ENCODE measurements around the gene TLN1. TPM values are rescaled to one million over a fixed set of nuclear protein-coding genes. Genes with fewer than 3 reads are reported as not detected.
A peak's percentile ranks its signal among the peaks of the same experiment; 100 is the strongest.

The TLN1 gene
- total RNA-seq, 4 donors from 2014 or later = 101 to 176 (median 155) TPM

DNA sequence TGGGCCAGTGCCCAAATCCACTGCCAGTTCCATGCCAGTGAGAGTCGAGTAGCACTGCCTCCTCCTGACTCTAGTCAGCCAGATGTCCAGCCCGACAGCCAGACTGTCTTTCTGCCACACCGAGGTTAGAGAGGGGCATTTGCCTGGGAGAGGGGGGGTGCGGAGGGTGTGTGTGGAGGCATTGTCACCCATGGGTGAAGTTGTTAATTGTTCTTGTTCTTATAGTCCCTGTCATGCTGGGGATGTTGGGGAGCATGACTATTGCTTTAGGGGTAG, 18.2 kb upstream of the TLN1 start:
- DNase-seq (ENCODE audit: low spot score in 2 of 2) = no peak
- 49 to 53% methylated on average over 4 of the region's 4 CpGs for WGBS, 2 donors
- no peak for TF ChIP-seq POLR2A (IDR thresholded peaks at IDR 0.05)
- TF ChIP-seq, protein P1, sequence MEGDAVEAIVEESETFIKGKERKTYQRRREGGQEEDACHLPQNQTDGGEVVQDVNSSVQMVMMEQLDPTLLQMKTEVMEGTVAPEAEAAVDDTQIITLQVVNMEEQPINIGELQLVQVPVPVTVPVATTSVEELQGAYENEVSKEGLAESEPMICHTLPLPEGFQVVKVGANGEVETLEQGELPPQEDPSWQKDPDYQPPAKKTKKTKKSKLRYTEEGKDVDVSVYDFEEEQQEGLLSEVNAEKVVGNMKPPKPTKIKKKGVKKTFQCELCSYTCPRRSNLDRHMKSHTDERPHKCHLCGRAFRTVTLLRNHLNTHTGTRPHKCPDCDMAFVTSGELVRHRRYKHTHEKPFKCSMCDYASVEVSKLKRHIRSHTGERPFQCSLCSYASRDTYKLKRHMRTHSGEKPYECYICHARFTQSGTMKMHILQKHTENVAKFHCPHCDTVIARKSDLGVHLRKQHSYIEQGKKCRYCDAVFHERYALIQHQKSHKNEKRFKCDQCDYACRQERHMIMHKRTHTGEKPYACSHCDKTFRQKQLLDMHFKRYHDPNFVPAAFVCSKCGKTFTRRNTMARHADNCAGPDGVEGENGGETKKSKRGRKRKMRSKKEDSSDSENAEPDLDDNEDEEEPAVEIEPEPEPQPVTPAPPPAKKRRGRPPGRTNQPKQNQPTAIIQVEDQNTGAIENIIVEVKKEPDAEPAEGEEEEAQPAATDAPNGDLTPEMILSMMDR (IDR thresholded peaks at IDR 0.05) = no peak
- H3K4me3 ChIP-seq (ENCODE audit: low read depth, poor library complexity, severe bottlenecking) = no peak overlapping the region
- intact Hi-C loops (cut with DNase I; ENCODE audit: low total_unique reads) = no loop called here

DNA sequence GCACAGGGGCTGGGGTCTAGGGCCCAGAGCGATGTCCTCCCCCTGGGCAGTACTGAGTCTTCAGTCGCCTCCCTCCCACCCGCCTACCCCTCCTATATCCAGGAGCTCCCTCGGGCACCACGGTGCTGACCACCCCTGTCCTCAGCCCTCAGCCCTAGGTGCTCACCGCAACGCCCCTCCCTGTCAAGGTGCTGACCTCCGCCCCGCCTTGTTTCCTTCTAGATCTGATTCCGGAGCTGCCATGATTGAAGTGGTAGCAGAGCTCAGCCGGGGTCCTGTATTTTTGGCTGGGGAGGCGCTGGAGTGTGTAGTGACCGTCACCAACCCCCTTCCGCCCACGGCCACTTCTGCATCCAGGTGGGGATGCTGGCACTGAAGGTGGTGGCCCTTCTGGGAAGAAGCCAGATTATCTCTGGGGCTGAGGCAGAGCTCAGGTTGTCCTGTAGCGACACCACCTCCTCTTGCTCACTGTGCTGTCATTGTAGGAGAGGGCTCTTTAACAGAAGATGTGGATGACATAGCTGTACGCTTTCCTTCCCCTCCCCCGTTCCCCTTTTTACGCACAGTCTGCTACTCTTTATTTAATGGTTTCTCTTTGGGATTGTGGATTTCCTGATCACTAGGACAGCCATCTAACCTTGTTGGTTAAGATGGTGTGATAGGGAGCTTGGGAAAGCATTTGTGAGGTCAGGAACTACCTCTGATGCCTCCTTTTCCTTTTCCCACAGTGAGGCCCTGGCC, 17.7 kb upstream of the TLN1 start:
- TF ChIP-seq, protein P1 (IDR thresholded peaks at IDR 0.05) = no peak
- no peak for TF ChIP-seq POLR2A (IDR thresholded peaks at IDR 0.05)
- DNase-seq (ENCODE audit: low spot score in 2 of 2) = peak in 1 of 2 donors; percentile 89
- intact Hi-C loops (cut with DNase I; ENCODE audit: low total_unique reads) = no loop called here
- 2 to 3% methylated on average over 15 to 19 of the region's 19 CpGs for WGBS, 2 donors
- peak overlapping the region; percentile 80 for H3K4me3 ChIP-seq (ENCODE audit: low read depth, poor library complexity, severe bottlenecking)

DNA sequence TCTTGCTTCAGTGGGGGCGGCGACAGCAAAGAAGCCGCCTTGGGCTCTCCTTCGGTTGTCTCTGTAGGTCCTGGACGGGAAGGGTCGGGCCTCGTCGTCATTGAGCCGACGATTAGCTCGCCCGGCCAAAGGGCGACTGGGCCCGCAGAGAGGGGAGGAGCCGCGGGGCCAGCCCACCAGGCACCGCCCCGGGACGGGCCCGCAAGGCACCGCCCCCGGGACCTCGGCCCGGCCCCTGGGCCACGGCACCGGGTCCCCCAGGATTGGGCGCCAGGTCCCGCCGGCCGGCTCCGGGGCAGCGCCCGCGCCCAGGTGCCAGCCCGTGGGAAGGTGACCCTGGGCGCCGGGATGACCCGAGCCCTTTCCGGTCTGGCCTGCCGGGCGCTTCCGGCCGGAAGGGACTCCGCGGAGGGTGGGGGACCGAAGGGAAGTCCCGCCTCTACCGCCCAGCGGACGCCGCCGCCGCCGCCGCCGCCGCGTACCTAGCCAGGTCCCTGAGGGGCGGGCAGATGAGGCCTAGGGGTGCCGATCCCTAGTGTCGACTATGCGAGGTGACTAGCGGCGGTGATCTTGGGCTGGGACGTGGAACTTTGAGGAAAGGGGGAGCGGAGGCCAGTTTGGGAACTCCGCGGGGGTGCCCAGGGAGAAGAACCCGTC, 17.0 kb upstream of the TLN1 start, which contains the start of the genes GBA2 and RGP1:
Gene GBA2 (minus strand): TSS at position 371 of the 657 bp plus-strand sequence. CDS start 524 bp downstream, outside the sequence.
Gene RGP1 (plus strand): TSS at position 430 of the 657 bp plus-strand sequence. CDS start 469 bp downstream, outside the sequence.
- intact Hi-C loops (cut with DNase I; ENCODE audit: low total_unique reads) = no loop called here
- peak within 1 kb of the TSS; percentile 80 for H3K4me3 ChIP-seq (ENCODE audit: low read depth, poor library complexity, severe bottlenecking)
- 0% methylated on average over 14 to 27 of the region's 69 CpGs for WGBS, 2 donors
- TF ChIP-seq, protein P1 (IDR thresholded peaks at IDR 0.05) = no peak
- no peak for TF ChIP-seq POLR2A (IDR thresholded peaks at IDR 0.05)
- peak in 1 of 2 donors; percentile 94 for DNase-seq (ENCODE audit: low spot score in 2 of 2)

DNA sequence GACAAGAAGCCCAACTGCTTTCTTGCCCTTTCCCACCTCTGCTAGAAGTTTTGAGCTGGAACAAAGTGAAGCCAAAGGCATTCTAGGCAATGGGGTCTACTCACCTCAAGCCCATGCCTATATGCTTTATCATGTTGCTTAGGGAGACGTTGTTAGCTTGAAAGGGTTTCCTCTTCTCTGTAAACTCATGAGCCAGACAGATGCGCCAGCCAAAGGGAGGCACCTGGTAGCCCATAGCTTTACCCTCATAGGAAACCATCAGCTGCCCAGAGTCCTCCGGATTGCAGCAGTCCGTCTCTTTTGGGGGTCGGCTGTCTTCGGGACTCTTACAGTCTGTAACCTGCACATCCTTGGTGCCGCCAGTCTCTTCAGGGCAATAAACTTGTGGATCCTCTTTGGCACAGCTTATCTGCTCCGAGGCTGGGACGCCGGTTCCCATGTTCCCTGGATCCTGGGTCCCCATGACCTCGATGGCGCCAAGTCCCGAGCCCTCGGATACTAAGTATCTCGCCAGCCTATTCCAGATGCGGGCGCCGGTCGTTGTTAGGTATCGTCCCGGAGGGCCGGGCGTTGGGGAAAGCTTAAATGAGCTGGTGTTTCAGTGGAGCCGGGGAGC, 16.4 kb upstream of the TLN1 start:
- H3K4me3 ChIP-seq (ENCODE audit: low read depth, poor library complexity, severe bottlenecking) = peak overlapping the region; percentile 80
- TF ChIP-seq, protein P1 (IDR thresholded peaks at IDR 0.05) = no peak
- TF ChIP-seq POLR2A (IDR thresholded peaks at IDR 0.05) = no peak
- intact Hi-C loops (cut with DNase I; ENCODE audit: low total_unique reads) = no loop called here
- DNase-seq (ENCODE audit: low spot score in 2 of 2) = no peak
- WGBS, 2 donors = 0% methylated on average over 16 to 19 of the region's 24 CpGs

DNA sequence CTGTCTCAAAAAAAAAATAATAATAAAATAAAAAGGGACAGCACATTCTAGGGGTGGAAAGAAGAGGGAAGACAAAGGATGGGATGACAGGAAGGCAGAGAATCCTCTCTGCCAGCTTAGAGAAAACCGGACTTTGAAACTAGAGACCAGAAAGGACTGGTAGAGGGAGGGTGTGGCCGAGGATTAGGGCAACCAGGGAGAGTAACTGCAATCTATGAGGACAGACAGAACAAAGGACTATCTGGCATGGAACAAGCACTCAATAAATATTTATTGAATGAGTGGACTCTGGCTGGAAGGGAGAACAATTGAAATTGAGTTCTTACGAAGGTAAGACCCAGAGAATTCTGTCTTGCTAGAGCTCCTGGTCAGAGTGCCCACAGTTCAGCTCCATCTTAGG, 14.6 kb upstream of the TLN1 start:
- intact Hi-C loops (cut with DNase I; ENCODE audit: low total_unique reads) = no loop called here
- DNase-seq (ENCODE audit: low spot score in 2 of 2) = no peak
- H3K4me3 ChIP-seq (ENCODE audit: low read depth, poor library complexity, severe bottlenecking) = no peak overlapping the region
- no peak for TF ChIP-seq POLR2A (IDR thresholded peaks at IDR 0.05)
- TF ChIP-seq, protein P1 (IDR thresholded peaks at IDR 0.05) = no peak
- 38 to 40% methylated on average over 3 of the region's 3 CpGs for WGBS, 2 donors
